ENCODE results near the gene C16orf54.

DNA sequence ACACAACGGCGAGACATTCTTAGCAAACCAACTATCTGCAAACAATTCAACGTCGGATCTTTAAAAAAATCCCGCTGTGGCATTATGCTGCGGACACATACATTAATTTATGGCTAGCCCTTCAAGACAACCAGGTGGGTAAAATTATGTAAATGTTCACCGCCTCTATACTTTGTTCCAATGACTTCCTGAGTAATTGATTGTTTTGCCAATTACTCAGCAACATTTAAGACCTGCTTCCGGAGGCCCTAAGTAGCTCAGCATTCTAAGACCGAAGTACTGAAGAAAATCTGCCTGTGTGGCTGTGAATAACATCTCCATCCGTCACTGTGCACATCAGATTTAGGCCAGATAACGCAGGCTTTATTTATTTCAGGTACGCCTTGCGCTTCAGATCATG is 43.5 kb downstream of the C16orf54 start:
- TF ChIP-seq, protein P1, sequence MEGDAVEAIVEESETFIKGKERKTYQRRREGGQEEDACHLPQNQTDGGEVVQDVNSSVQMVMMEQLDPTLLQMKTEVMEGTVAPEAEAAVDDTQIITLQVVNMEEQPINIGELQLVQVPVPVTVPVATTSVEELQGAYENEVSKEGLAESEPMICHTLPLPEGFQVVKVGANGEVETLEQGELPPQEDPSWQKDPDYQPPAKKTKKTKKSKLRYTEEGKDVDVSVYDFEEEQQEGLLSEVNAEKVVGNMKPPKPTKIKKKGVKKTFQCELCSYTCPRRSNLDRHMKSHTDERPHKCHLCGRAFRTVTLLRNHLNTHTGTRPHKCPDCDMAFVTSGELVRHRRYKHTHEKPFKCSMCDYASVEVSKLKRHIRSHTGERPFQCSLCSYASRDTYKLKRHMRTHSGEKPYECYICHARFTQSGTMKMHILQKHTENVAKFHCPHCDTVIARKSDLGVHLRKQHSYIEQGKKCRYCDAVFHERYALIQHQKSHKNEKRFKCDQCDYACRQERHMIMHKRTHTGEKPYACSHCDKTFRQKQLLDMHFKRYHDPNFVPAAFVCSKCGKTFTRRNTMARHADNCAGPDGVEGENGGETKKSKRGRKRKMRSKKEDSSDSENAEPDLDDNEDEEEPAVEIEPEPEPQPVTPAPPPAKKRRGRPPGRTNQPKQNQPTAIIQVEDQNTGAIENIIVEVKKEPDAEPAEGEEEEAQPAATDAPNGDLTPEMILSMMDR (IDR thresholded peaks at IDR 0.05) = no peak
- no peak for TF ChIP-seq POLR2A (IDR thresholded peaks at IDR 0.05)

All from lower leg skin (tissue), 3 donors.